WTC11 (cell line): Measurements from ENCODE around the gene PUM1. TPM values are rescaled to one million over a fixed set of nuclear protein-coding genes. Genes with fewer than 3 reads are reported as not detected.

Experiments
- ATAC-seq: fragments of 200-7000 bp; cut with Tn5 transposase; 2 replicates; pipeline ENCODE4 v1.10.0; 2021; ENCODE audit warnings: mild to moderate bottlenecking, moderate library complexity
- CTCF ChIA-PET: fragments of 300-600 bp; sonication (Branson Sonifier 250); formaldehyde crosslinking; loops from one replicate; lab custom pipeline; 2021; ENCODE audit warnings: antibody characterized with exemption; lab: Charles Lee
- POLR2A ChIA-PET: fragments of 350-600 bp; sonication (Branson Sonifier 250); formaldehyde crosslinking; loops from one replicate; lab custom pipeline; 2021; ENCODE audit warnings: antibody characterized with exemption; lab: Charles Lee
- DNase-seq: peaks from one replicate; pipeline ENCODE4 v3.0.0; 2021; ENCODE audit warnings: low spot score
- H3K27ac Mint-ChIP-seq: 2 replicates; pipeline ENCODE4 v1.8.0; 2021; ENCODE audit warnings: mixed read lengths
- H3K27me3 Mint-ChIP-seq: 2 replicates; pipeline ENCODE4 v1.8.0; 2021; ENCODE audit warnings: low read depth, mild to moderate bottlenecking, moderate library complexity, mixed read lengths
- H3K36me3 Mint-ChIP-seq: 2 replicates; pipeline ENCODE4 v1.8.0; 2021; ENCODE audit warnings: mixed read lengths
- H3K4me1 Mint-ChIP-seq: 2 replicates; pipeline ENCODE4 v1.8.0; 2022; ENCODE audit warnings: mixed read lengths
- H3K4me3 Mint-ChIP-seq: 2 replicates; pipeline ENCODE4 v1.8.0; 2021; ENCODE audit warnings: mild to moderate bottlenecking, moderate library complexity, mixed read lengths
- H3K9me3 Mint-ChIP-seq: 2 replicates; pipeline ENCODE4 v1.8.0; 2021; ENCODE audit warnings: mixed read lengths
- total RNA-seq: library from RNA; stranded (reverse); gene quantifications from 3 replicates; pipeline ENCODE4 v1.2.3, GENCODE V29; 2021
- TF ChIP-seq, protein P1 (sequence below): sonication (generic); formaldehyde crosslinking; IDR thresholded peaks from 2 replicates; pipeline ENCODE4 v1.8.1; 2023; ENCODE audit warnings: mild to moderate bottlenecking, moderate library complexity, missing genetic modification reagents
- TF ChIP-seq, protein P2 (sequence below): fragments of 200-600 bp; IDR thresholded peaks from 2 replicates; pipeline ENCODE4 v1.8.0; 2022; ENCODE audit warnings: antibody characterized with exemption

Gene PUM1
- total RNA-seq, 1 experiment from 2014 or later: 147 TPM

GRCh38 chr1:30882678-30883388 lies 182.7 kb downstream of the PUM1 start:
- H3K4me3 Mint-ChIP-seq: no peak overlapping the region
- ATAC-seq: no peak
- TF ChIP-seq, protein P1, sequence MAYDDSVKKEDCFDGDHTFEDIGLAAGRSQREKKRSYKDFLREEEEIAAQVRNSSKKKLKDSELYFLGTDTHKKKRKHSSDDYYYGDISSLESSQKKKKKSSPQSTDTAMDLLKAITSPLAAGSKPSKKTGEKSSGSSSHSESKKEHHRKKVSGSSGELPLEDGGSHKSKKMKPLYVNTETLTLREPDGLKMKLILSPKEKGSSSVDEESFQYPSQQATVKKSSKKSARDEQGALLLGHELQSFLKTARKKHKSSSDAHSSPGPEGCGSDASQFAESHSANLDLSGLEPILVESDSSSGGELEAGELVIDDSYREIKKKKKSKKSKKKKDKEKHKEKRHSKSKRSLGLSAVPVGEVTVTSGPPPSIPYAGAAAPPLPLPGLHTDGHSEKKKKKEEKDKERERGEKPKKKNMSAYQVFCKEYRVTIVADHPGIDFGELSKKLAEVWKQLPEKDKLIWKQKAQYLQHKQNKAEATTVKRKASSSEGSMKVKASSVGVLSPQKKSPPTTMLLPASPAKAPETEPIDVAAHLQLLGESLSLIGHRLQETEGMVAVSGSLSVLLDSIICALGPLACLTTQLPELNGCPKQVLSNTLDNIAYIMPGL (CRISPR knock-in tag): no peak
- TF ChIP-seq, protein P2, sequence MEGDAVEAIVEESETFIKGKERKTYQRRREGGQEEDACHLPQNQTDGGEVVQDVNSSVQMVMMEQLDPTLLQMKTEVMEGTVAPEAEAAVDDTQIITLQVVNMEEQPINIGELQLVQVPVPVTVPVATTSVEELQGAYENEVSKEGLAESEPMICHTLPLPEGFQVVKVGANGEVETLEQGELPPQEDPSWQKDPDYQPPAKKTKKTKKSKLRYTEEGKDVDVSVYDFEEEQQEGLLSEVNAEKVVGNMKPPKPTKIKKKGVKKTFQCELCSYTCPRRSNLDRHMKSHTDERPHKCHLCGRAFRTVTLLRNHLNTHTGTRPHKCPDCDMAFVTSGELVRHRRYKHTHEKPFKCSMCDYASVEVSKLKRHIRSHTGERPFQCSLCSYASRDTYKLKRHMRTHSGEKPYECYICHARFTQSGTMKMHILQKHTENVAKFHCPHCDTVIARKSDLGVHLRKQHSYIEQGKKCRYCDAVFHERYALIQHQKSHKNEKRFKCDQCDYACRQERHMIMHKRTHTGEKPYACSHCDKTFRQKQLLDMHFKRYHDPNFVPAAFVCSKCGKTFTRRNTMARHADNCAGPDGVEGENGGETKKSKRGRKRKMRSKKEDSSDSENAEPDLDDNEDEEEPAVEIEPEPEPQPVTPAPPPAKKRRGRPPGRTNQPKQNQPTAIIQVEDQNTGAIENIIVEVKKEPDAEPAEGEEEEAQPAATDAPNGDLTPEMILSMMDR: no peak
- DNase-seq: no peak
- no peaks in the 10 kb centered on the region for H3K36me3 Mint-ChIP-seq
- ChIA-PET POLR2A (no interaction called here), CTCF (interaction anchor here (0.8 to 1.1 kb wide), 2 partner anchors 36 to 103 kb away, joined by 3 read pairs; no protein-coding TSS in a partner anchor)
- no peaks in the 10 kb centered on the region for H3K9me3 Mint-ChIP-seq
- peaks cover 41% of the 10 kb centered on the region for H3K4me1 Mint-ChIP-seq
- no peaks in the 10 kb centered on the region for H3K27me3 Mint-ChIP-seq
- H3K27ac Mint-ChIP-seq: no peak overlapping the region

Other genes with a start within 250 kb of the PUM1 start
- gene SDC3, start 157.0 kb downstream of the PUM1 start, total RNA-seq: 31.1 to 32.3 TPM (median 31.2 TPM) in 3 replicates
- 34.0 to 36.8 TPM (median 35.3 TPM) in 3 replicates for gene NKAIN1, start 174.2 kb upstream of the PUM1 start, total RNA-seq
- 102 to 103 TPM (median 103 TPM) in 3 replicates for gene SNRNP40, start 231.1 kb upstream of the PUM1 start, total RNA-seq
- 40.6 to 42.0 TPM (median 40.7 TPM) in 3 replicates for gene ZCCHC17, start 231.3 kb upstream of the PUM1 start, total RNA-seq